ENCODE measurements around the gene HLA-E. TPM values are rescaled to one million over a fixed set of nuclear protein-coding genes. Genes with fewer than 3 reads are reported as not detected.
A peak's percentile ranks its signal among the peaks of the same experiment; 100 is the strongest.
"Not testable (repeated sequence)": the region's sequence is repeated elsewhere in the genome, so short reads cannot be mapped to it uniquely, and the experiment has no call there.

The HLA-E gene
- total RNA-seq, 2 experiments from 2014 or later = 493 to 499 TPM

- DNase-seq = no peak
- H3K4me1 Mint-ChIP-seq (ENCODE audit: low read depth) = peaks cover 53% of the 10 kb centered on the region
- ATAC-seq = no peak
- peaks cover 12% of the 10 kb centered on the region for H3K36me3 Mint-ChIP-seq (ENCODE audit: low read depth)
- intact Hi-C loops (cut with micrococcal nuclease) = no loop called here
- no peak overlapping the region for H3K27ac Mint-ChIP-seq
- no peak for TF ChIP-seq CTCF (IDR thresholded peaks at IDR 0.05)
- no peak overlapping the region for H3K4me3 Mint-ChIP-seq
- H3K9me3 Mint-ChIP-seq = peaks cover 8% of the 10 kb centered on the region
- H3K27me3 Mint-ChIP-seq = no peaks in the 10 kb centered on the region
- ChIA-PET CTCF (interaction anchor here (1.1 to 6.4 kb wide), 4 partner anchors 12 to 29 kb away, joined by 5 to 64 read pairs (median 28); no protein-coding TSS in a partner anchor), POLR2A (interaction anchor here (1.2 to 14.0 kb wide), 3 partner anchors 15 to 28 kb away, joined by 5 to 251 read pairs (median 7); no protein-coding TSS in a partner anchor)
These were observed 24.1 kb downstream of the HLA-E start for GRCh38 chr6:30513451-30513850.

GRCh38 chr6:30515106-30515505 is 25.8 kb downstream of the HLA-E start:
- Mint-ChIP-seq H3K27me3 (no peaks in the 10 kb centered on the region), H3K27ac (peak overlapping the region; percentile 97), H3K4me3 (peak overlapping the region; percentile 79), H3K36me3 (ENCODE audit: low read depth) (peaks cover 23% of the 10 kb centered on the region), H3K4me1 (ENCODE audit: low read depth) (peaks cover 53% of the 10 kb centered on the region), H3K9me3 (peaks cover 21% of the 10 kb centered on the region)
- ChIA-PET CTCF (no interaction called here), POLR2A (interaction anchor here (0.9 to 14.0 kb wide), 3 partner anchors 13 to 101 kb away, joined by 3 to 251 read pairs (median 29); no protein-coding TSS in a partner anchor)
- ATAC-seq (no peak), DNase-seq (no peak)
- no peak for TF ChIP-seq CTCF (IDR thresholded peaks at IDR 0.05)
- intact Hi-C loops (cut with micrococcal nuclease) = no loop called here

GRCh38 chr6:30515944-30516753 is 26.8 kb downstream of the HLA-E start:
- ATAC-seq (peak; percentile 89), DNase-seq (peak; percentile 98)
- Mint-ChIP-seq H3K27me3 (no peaks in the 10 kb centered on the region), H3K36me3 (ENCODE audit: low read depth) (peaks cover 32% of the 10 kb centered on the region), H3K9me3 (peaks cover 26% of the 10 kb centered on the region), H3K4me3 (peak overlapping the region; percentile 79), H3K4me1 (ENCODE audit: low read depth) (peaks cover 46% of the 10 kb centered on the region), H3K27ac (peak overlapping the region; percentile 97)
- intact Hi-C loops (cut with micrococcal nuclease) = no loop called here
- ChIA-PET CTCF (interaction anchor here (1.0 to 2.6 kb wide), 4 partner anchors 14 to 25 kb away, joined by 4 to 18 read pairs (median 6); no protein-coding TSS in a partner anchor), POLR2A (interaction anchor here (0.7 to 14.0 kb wide), 4 partner anchors 12 to 49 kb away, joined by 3 to 251 read pairs (median 17); no protein-coding TSS in a partner anchor)
- TF ChIP-seq CTCF (IDR thresholded peaks at IDR 0.05) = no peak

- peak overlapping the region; percentile 79 for H3K4me3 Mint-ChIP-seq
- intact Hi-C loops (cut with micrococcal nuclease); DNase-seq; ATAC-seq; H3K27me3 Mint-ChIP-seq: not testable (repeated sequence)
- POLR2A ChIA-PET = interaction anchor here (0.7 to 14.0 kb wide), 4 partner anchors 11 to 49 kb away, joined by 3 to 251 read pairs (median 17); no protein-coding TSS in a partner anchor
- H3K9me3 Mint-ChIP-seq = peaks cover 29% of the 10 kb centered on the region
- CTCF ChIA-PET = interaction anchor here (1.0 to 2.6 kb wide), 4 partner anchors 13 to 25 kb away, joined by 4 to 18 read pairs (median 6); no protein-coding TSS in a partner anchor
- peak overlapping the region; percentile 97 for H3K27ac Mint-ChIP-seq
- H3K36me3 Mint-ChIP-seq (ENCODE audit: low read depth) = peaks cover 33% of the 10 kb centered on the region
- H3K4me1 Mint-ChIP-seq (ENCODE audit: low read depth) = peaks cover 46% of the 10 kb centered on the region
These were observed 27.4 kb downstream of the HLA-E start for GRCh38 chr6:30516754-30517076.

GRCh38 chr6:30517767-30518504 is 28.6 kb downstream of the HLA-E start:
- Mint-ChIP-seq H3K36me3 (ENCODE audit: low read depth) (peaks cover 43% of the 10 kb centered on the region), H3K9me3 (peaks cover 40% of the 10 kb centered on the region), H3K4me3 (peak overlapping the region; percentile 37), H3K27ac (peak overlapping the region; percentile 97), H3K4me1 (ENCODE audit: low read depth) (peaks cover 55% of the 10 kb centered on the region)
- ATAC-seq; DNase-seq; intact Hi-C loops (cut with micrococcal nuclease); H3K27me3 Mint-ChIP-seq: not testable (repeated sequence)
- ChIA-PET CTCF (interaction anchor here (0.8 to 2.6 kb wide), 7 partner anchors 9 to 34 kb away, joined by 3 to 18 read pairs (median 5); no protein-coding TSS in a partner anchor), POLR2A (interaction anchor here (0.9 to 14.0 kb wide), 7 partner anchors 8 to 98 kb away, joined by 4 to 251 read pairs (median 4); no protein-coding TSS in a partner anchor)

- intact Hi-C loops (cut with micrococcal nuclease); H3K27me3 Mint-ChIP-seq: not testable (repeated sequence)
- POLR2A ChIA-PET = interaction anchor here (0.9 to 14.0 kb wide), 8 partner anchors 8 to 97 kb away, joined by 3 to 251 read pairs (median 4); no protein-coding TSS in a partner anchor
- peak; percentile 13 for ATAC-seq
- H3K4me3 Mint-ChIP-seq = peak overlapping the region; percentile 37
- H3K9me3 Mint-ChIP-seq = peaks cover 46% of the 10 kb centered on the region
- H3K36me3 Mint-ChIP-seq (ENCODE audit: low read depth) = peaks cover 48% of the 10 kb centered on the region
- DNase-seq = peak; percentile 84
- H3K27ac Mint-ChIP-seq = peak overlapping the region; percentile 97
- CTCF ChIA-PET = interaction anchor here (0.8 to 2.6 kb wide), 7 partner anchors 8 to 35 kb away, joined by 3 to 18 read pairs (median 5); no protein-coding TSS in a partner anchor
- peaks cover 58% of the 10 kb centered on the region for H3K4me1 Mint-ChIP-seq (ENCODE audit: low read depth)
These were observed 29.3 kb downstream of the HLA-E start for GRCh38 chr6:30518505-30519145.

All from activated CD8-positive, alpha-beta T cell treated with anti-CD3 and anti-CD28 coated beads for 36 hours (primary cell).